SK-N-MC (cell line): Measurements from ENCODE around the gene GPC3.
"Not testable (repeated sequence)": the region's sequence is repeated elsewhere in the genome, so short reads cannot be mapped to it uniquely, and the experiment has no call there.

ENCODE experiments used
- DNase-seq: peaks from one replicate; pipeline ENCODE4 v3.0.0-alpha.2; 2011; ENCODE audit warnings: low read depth, low spot score
- H3K27ac ChIP-seq: fragments of 200-600 bp; sonication (generic); 2 replicates; pipeline ENCODE4 v1.5.1; 2016; ENCODE audit warnings: mixed run types
- H3K36me3 ChIP-seq: fragments of 200-600 bp; sonication (generic); 2 replicates; pipeline ENCODE4 v1.6.1; 2017; ENCODE audit warnings: antibody characterized with exemption, low read length, mixed read lengths; ENCODE audit not compliant: insufficient read depth
- H3K4me3 ChIP-seq: fragments of 200-600 bp; sonication (generic); 2 replicates; pipeline ENCODE4 v1.5.1; 2016
- H3K9ac ChIP-seq: fragments of 200-600 bp; sonication (generic); 2 replicates; pipeline ENCODE4 v1.8.0; 2017; ENCODE audit warnings: mixed run types, mixed read lengths; ENCODE audit not compliant: insufficient read length
- H3K9me3 ChIP-seq: fragments of 200-600 bp; sonication (generic); 2 replicates; pipeline ENCODE4 v1.6.1; 2017; ENCODE audit warnings: low read depth, mild to moderate bottlenecking, antibody characterized with exemption, low read length, moderate library complexity, mixed read lengths
- EZH2 ChIP-seq: fragments of 200-600 bp; sonication (generic); IDR thresholded peaks from one replicate; pipeline ENCODE4 v1.6.1; 2017; ENCODE audit warnings: antibody characterized with exemption
- FOXP2 ChIP-seq: optimal IDR thresholded peaks from 2 replicates; pipeline ENCODE3; 2011; ENCODE audit warnings: mild to moderate bottlenecking, moderate library complexity; ENCODE audit not compliant: insufficient read depth; ENCODE audit errors: extremely low read length, control extremely low read depth
- POLR2AphosphoS5 ChIP-seq: IDR thresholded peaks from 2 replicates; pipeline ENCODE4 v1.6.1; 2012; ENCODE audit warnings: mild to moderate bottlenecking, low read depth, low read length, borderline replicate concordance

GPC3 gene

GRCh38 chrX:133999031-133999705, 13.8 kb upstream of the GPC3 start:
- Histone ChIP-seq H3K27ac (no peak overlapping the region), H3K36me3 (no peaks in the 10 kb centered on the region), H3K9ac (no peak overlapping the region), H3K4me3 (no peak overlapping the region), H3K9me3 (no peaks in the 10 kb centered on the region)
- DNase-seq: no peak
- TF ChIP-seq FOXP2: no peak
- TF ChIP-seq EZH2: no peak
- TF ChIP-seq POLR2AphosphoS5: no peak

GRCh38 chrX:133995759-133996158, 10.4 kb upstream of the GPC3 start:
- H3K9me3 ChIP-seq: no peaks in the 10 kb centered on the region
- no peak overlapping the region for H3K27ac ChIP-seq
- H3K4me3 ChIP-seq: no peak overlapping the region
- TF ChIP-seq EZH2 (no peak), POLR2AphosphoS5 (no peak), FOXP2 (no peak)
- no peak for DNase-seq
- H3K36me3 ChIP-seq: no peaks in the 10 kb centered on the region
- H3K9ac ChIP-seq: no peak overlapping the region

GRCh38 chrX:133994576-133994975, 9.2 kb upstream of the GPC3 start:
- H3K36me3 ChIP-seq: no peaks in the 10 kb centered on the region
- no peak for DNase-seq
- TF ChIP-seq EZH2 (no peak), POLR2AphosphoS5 (no peak), FOXP2 (no peak)
- no peak overlapping the region for H3K27ac ChIP-seq
- no peak overlapping the region for H3K9ac ChIP-seq
- no peaks in the 10 kb centered on the region for H3K9me3 ChIP-seq
- no peak overlapping the region for H3K4me3 ChIP-seq

- TF ChIP-seq EZH2: no peak
- no peak for TF ChIP-seq POLR2AphosphoS5
- no peak for TF ChIP-seq FOXP2
- no peak for DNase-seq
- H3K9ac ChIP-seq: no peak overlapping the region
- no peak overlapping the region for H3K27ac ChIP-seq
- no peaks in the 10 kb centered on the region for H3K36me3 ChIP-seq
- no peaks in the 10 kb centered on the region for H3K9me3 ChIP-seq
- H3K4me3 ChIP-seq: no peak overlapping the region
Measured at GRCh38 chrX:133992882-133993281, 7.5 kb upstream of the GPC3 start.

- DNase-seq: no peak
- H3K27ac ChIP-seq: no peak overlapping the region
- no peaks in the 10 kb centered on the region for H3K9me3 ChIP-seq
Measured at GRCh38 chrX:133991814-133992213, 6.4 kb upstream of the GPC3 start.

GRCh38 chrX:133991057-133991456, 5.7 kb upstream of the GPC3 start:
- not testable (repeated sequence) for DNase-seq, H3K27ac ChIP-seq, H3K4me3 ChIP-seq, H3K9ac ChIP-seq, H3K36me3 ChIP-seq, H3K9me3 ChIP-seq

More at GRCh38 chrX:133991814-133992213, 6.4 kb upstream of the GPC3 start:
- Histone ChIP-seq H3K4me3 (no peak overlapping the region), H3K9ac (no peak overlapping the region), H3K36me3 (no peaks in the 10 kb centered on the region)
- TF ChIP-seq POLR2AphosphoS5: no peak
- TF ChIP-seq FOXP2: no peak
- TF ChIP-seq EZH2: no peak

GRCh38 chrX:133989993-133990392, 4.6 kb upstream of the GPC3 start:
- no peaks in the 10 kb centered on the region for H3K36me3 ChIP-seq
- no peak overlapping the region for H3K9ac ChIP-seq
- H3K4me3 ChIP-seq: no peak overlapping the region
- no peaks in the 10 kb centered on the region for H3K9me3 ChIP-seq
- DNase-seq: no peak
- TF ChIP-seq EZH2: no peak
- TF ChIP-seq POLR2AphosphoS5: no peak
- no peak for TF ChIP-seq FOXP2
- H3K27ac ChIP-seq: no peak overlapping the region

- H3K4me3 ChIP-seq: no peak overlapping the region
Measured at GRCh38 chrX:133989490-133989889, 4.1 kb upstream of the GPC3 start.

GRCh38 chrX:133988010-133988409, 2.6 kb upstream of the GPC3 start:
- H3K27ac ChIP-seq: no peak overlapping the region
- H3K36me3 ChIP-seq: no peaks in the 10 kb centered on the region
- no peaks in the 10 kb centered on the region for H3K9me3 ChIP-seq
- TF ChIP-seq EZH2 (no peak), POLR2AphosphoS5 (no peak), FOXP2 (no peak)
- H3K4me3 ChIP-seq: no peak overlapping the region
- DNase-seq: no peak
- no peak overlapping the region for H3K9ac ChIP-seq

More at GRCh38 chrX:133989490-133989889, 4.1 kb upstream of the GPC3 start:
- no peaks in the 10 kb centered on the region for H3K9me3 ChIP-seq
- no peak for DNase-seq
- TF ChIP-seq POLR2AphosphoS5: no peak
- no peak for TF ChIP-seq FOXP2
- no peak for TF ChIP-seq EZH2
- H3K9ac ChIP-seq: no peak overlapping the region
- no peaks in the 10 kb centered on the region for H3K36me3 ChIP-seq
- no peak overlapping the region for H3K27ac ChIP-seq
